Upper lobe of left lung (tissue), 4 donors: ENCODE data around the gene MXRA7.

Experiments
- EP300 ChIP-seq, 4 donors: sonication (generic); formaldehyde crosslinking; IDR thresholded peaks; one replicate each; pipeline ENCODE4 v1.5.1; 2017; ENCODE audit warnings: antibody characterized with exemption in 4 of 4, control low read depth in 2 of 4
- POLR2A ChIP-seq, 4 donors: fragments of 450-650 bp; IDR thresholded peaks; one replicate each; pipeline ENCODE4 v1.5.1; 2016 to 2017; ENCODE audit warnings: antibody characterized with exemption in 4 of 4, mild to moderate bottlenecking in 2 of 4
- POLR2AphosphoS5 ChIP-seq, 2 donors: sonication (generic); formaldehyde crosslinking; IDR thresholded peaks; one replicate each; pipeline ENCODE4 v1.5.1; 2017; ENCODE audit warnings: antibody characterized with exemption in 2 of 2
- TF ChIP-seq, protein P1 (sequence below), 6 experiments: fragments of 450-650 bp in 4 of 6; fragments of 200-600 bp in 2 of 6; sonication (generic) in 2 of 6; IDR thresholded peaks; one replicate each; pipeline ENCODE4 v1.5.1; 2016 to 2019; ENCODE audit warnings: antibody characterized with exemption in 6 of 6

DNA sequence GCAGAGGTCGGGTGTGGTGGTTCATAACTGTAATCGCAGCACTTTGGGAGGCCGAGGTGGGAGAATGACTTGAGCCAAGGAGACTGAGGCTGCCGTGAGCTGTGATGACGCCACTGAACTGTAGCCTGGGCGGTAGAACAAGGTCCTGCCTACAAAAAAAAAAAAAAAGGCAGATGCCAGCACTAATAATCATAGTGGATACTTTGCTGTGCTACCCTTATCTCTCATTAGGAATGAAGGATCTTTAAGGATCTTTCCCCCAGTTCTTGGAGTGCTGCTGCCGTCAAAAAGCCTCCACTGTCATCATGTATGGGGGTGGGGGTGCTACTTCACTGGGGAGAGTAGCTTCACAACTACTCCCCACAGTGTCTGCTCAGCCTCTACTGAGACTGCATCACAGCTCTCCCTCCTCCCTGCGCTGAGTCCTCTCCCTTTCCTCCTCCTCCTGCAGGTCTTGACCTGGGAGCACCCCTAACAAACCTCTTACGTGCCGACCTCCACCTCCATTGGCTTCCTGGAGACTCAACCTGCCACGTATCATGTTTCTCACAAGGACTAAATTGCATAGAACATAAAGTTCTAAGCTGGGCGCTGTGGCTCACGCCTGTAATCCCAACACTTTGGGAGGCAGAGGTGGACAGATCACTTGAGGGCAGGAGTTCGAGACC is 42.8 kb downstream of the MXRA7 start:
- TF ChIP-seq, protein P1, sequence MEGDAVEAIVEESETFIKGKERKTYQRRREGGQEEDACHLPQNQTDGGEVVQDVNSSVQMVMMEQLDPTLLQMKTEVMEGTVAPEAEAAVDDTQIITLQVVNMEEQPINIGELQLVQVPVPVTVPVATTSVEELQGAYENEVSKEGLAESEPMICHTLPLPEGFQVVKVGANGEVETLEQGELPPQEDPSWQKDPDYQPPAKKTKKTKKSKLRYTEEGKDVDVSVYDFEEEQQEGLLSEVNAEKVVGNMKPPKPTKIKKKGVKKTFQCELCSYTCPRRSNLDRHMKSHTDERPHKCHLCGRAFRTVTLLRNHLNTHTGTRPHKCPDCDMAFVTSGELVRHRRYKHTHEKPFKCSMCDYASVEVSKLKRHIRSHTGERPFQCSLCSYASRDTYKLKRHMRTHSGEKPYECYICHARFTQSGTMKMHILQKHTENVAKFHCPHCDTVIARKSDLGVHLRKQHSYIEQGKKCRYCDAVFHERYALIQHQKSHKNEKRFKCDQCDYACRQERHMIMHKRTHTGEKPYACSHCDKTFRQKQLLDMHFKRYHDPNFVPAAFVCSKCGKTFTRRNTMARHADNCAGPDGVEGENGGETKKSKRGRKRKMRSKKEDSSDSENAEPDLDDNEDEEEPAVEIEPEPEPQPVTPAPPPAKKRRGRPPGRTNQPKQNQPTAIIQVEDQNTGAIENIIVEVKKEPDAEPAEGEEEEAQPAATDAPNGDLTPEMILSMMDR (IDR thresholded peaks at IDR 0.05): no peak
- no peak for TF ChIP-seq EP300 (IDR thresholded peaks at IDR 0.05)
- TF ChIP-seq POLR2A (IDR thresholded peaks at IDR 0.05): no peak
- no peak for TF ChIP-seq POLR2AphosphoS5 (IDR thresholded peaks at IDR 0.05)
